B cell (primary cell): ENCODE data around the gene POLA2. TPM values are rescaled to one million over a fixed set of nuclear protein-coding genes. Genes with fewer than 3 reads are reported as not detected.

ENCODE experiments used
- ATAC-seq: fragments of 200-7000 bp; cut with Tn5 transposase; one replicate; pipeline ENCODE4 v1.10.0; 2021; ENCODE audit warnings: low read depth, mild to moderate bottlenecking, moderate number of reproducible peaks, moderate library complexity
- CTCF ChIA-PET: fragments of 350-600 bp; sonication (Branson Sonifier 250); formaldehyde crosslinking; loops from one replicate; lab custom pipeline; 2021; ENCODE audit warnings: antibody characterized with exemption, inconsistent platforms; lab: Charles Lee
- POLR2A ChIA-PET: fragments of 350-600 bp; sonication (Branson Sonifier 250); formaldehyde crosslinking; loops from one replicate; lab custom pipeline; 2021; ENCODE audit warnings: antibody characterized with exemption; lab: Charles Lee
- DNase-seq: peaks from one replicate; pipeline ENCODE4 v3.0.0; 2013
- H2AFZ ChIP-seq: 2 replicates; pipeline ENCODE4 v1.6.1; 2012; ENCODE audit warnings: mild to moderate bottlenecking, low read depth, low read length; ENCODE audit not compliant: insufficient read depth, poor library complexity, severe bottlenecking
- H3K27ac ChIP-seq, 2 donors: 1 replicate in 1 of 2; 2 replicates in 1 of 2; pipeline ENCODE4 v1.5.1; 2012 to 2013; ENCODE audit warnings: low read length in 2 of 2, mild to moderate bottlenecking in 2 of 2, moderate library complexity in 1 of 2
- H3K27me3 ChIP-seq, 4 experiments: fragments of 200-600 bp in 1 of 4; sonication (generic) in 1 of 4; replicated peaks in 1 of 4; 1 replicate in 2 of 4; 2 replicates in 2 of 4; pipeline versions ENCODE4 v1.6.1 to v1.7.0; 2013 to 2016; ENCODE audit warnings: low read length in 3 of 4, mild to moderate bottlenecking in 2 of 4, mixed read lengths in 1 of 4, moderate library complexity in 1 of 4; ENCODE audit not compliant: insufficient read depth in 4 of 4, control insufficient read depth in 3 of 4; ENCODE audit errors: control extremely low read depth in 1 of 4
- H3K36me3 ChIP-seq, 2 experiments: replicated peaks in 1 of 2; 1 replicate in 1 of 2; 2 replicates in 1 of 2; pipeline versions ENCODE4 v1.6.1 to v1.7.1; 2013; ENCODE audit warnings: low read length in 1 of 2; ENCODE audit not compliant: insufficient read depth in 2 of 2, control insufficient read depth in 1 of 2; ENCODE audit errors: control extremely low read depth in 1 of 2, extremely low read depth in 1 of 2
- H3K4me1 ChIP-seq, 2 donors: fragments of 200-600 bp in 1 of 2; sonication (generic) in 1 of 2; 1 replicate in 1 of 2; 2 replicates in 1 of 2; pipeline versions ENCODE4 v1.5.1 to v1.6.1; 2013 to 2017; ENCODE audit warnings: low read length in 2 of 2; ENCODE audit not compliant: control insufficient read depth in 2 of 2, insufficient read depth in 2 of 2
- H3K4me2 ChIP-seq: replicated peaks from 2 replicates; pipeline ENCODE3; 2012; ENCODE audit warnings: mild to moderate bottlenecking, low read depth, low read length; ENCODE audit not compliant: poor library complexity, severe bottlenecking
- H3K4me3 ChIP-seq, 5 experiments: fragments of 200-600 bp in 1 of 5; sonication (generic) in 1 of 5; 1 replicate in 3 of 5; 2 replicates in 2 of 5; pipeline versions ENCODE4 v1.5.1 to v1.7.0; 2011 to 2016; ENCODE audit warnings: low read length in 4 of 5, mild to moderate bottlenecking in 4 of 5, low read depth in 2 of 5, control low read depth in 1 of 5, moderate library complexity in 1 of 5; ENCODE audit not compliant: insufficient read depth in 1 of 5; ENCODE audit errors: control extremely low read depth in 1 of 5, extremely low read depth in 1 of 5
- H3K79me2 ChIP-seq: fragments of 200-600 bp; sonication (generic); one replicate; pipeline ENCODE4 v1.6.0; 2016; ENCODE audit warnings: low read length; ENCODE audit not compliant: control insufficient read depth, insufficient read depth
- H3K9ac ChIP-seq: fragments of 200-600 bp; sonication (generic); 2 replicates; pipeline ENCODE4 v1.6.1; 2017; ENCODE audit warnings: mild to moderate bottlenecking, low read length, moderate library complexity
- H3K9me3 ChIP-seq, 3 donors: one replicate each; pipeline versions ENCODE4 v1.6.1 to v1.7.1; 2013; ENCODE audit warnings: low read length in 2 of 3; ENCODE audit not compliant: control insufficient read depth in 2 of 3, insufficient read depth in 1 of 3; ENCODE audit errors: control extremely low read depth in 1 of 3
- H4K20me1 ChIP-seq: 2 replicates; pipeline ENCODE4 v1.6.0; 2012; ENCODE audit warnings: mild to moderate bottlenecking, low read length; ENCODE audit not compliant: insufficient read depth, control insufficient read depth, poor library complexity, severe bottlenecking
- H3K27ac Mint-ChIP-seq: one replicate; pipeline ENCODE4 v1.8.0; 2021; ENCODE audit warnings: mixed read lengths
- H3K27me3 Mint-ChIP-seq: one replicate; pipeline ENCODE4 v1.8.0; 2021; ENCODE audit warnings: mixed read lengths
- H3K4me1 Mint-ChIP-seq: one replicate; pipeline ENCODE4 v1.8.0; 2021; ENCODE audit warnings: mixed read lengths
- H3K4me3 Mint-ChIP-seq: one replicate; pipeline ENCODE4 v1.8.0; 2021; ENCODE audit warnings: mixed read lengths
- H3K9me3 Mint-ChIP-seq: one replicate; pipeline ENCODE4 v1.8.0; 2022; ENCODE audit warnings: mixed read lengths; ENCODE audit not compliant: insufficient read depth
- EZH2 ChIP-seq: IDR thresholded peaks from 2 replicates; pipeline ENCODE4 v1.6.1; 2012; ENCODE audit warnings: borderline replicate concordance, low read depth, mild to moderate bottlenecking, moderate library complexity, low read length; ENCODE audit not compliant: insufficient read depth, poor library complexity, severe bottlenecking
- WGBS: methylation state at CpG from one replicate; pipeline ENCODE4 v1.1.5; 2013; ENCODE audit warnings: missing lambda C conversion rate; ENCODE audit not compliant: insufficient coverage; 5-methylcytosine and 5-hydroxymethylcytosine counted together
- intact Hi-C: fragments of 100-400 bp; cut with micrococcal nuclease; formaldehyde crosslinking; loops from one replicate; pipeline ENCODE4 v1.10.0; 2022
- polyA minus RNA-seq: library from RNA; depleted of rRNA, polyadenylated mRNA; stranded (reverse); fragments of >200 nt; gene quantifications from 2 replicates; pipeline ENCODE4 v1.2.3, GENCODE V29; 2012
- polyA plus RNA-seq: library from polyadenylated mRNA; depleted of rRNA; stranded (reverse); fragments of >200 nt; gene quantifications from 2 replicates; pipeline ENCODE4 v1.2.3, GENCODE V29; 2012
- total RNA-seq, 2 donors: library from RNA; stranded (reverse); fragments of 120-200 nt in 1 of 2; gene quantifications; 1 replicate in 1 of 2; 2 replicates in 1 of 2; pipeline versions ENCODE4 v1.2.3 to v1.2.4, GENCODE V29; 2013 to 2022
- TF ChIP-seq, protein P1 (sequence below): fragments of 200-600 bp; IDR thresholded peaks from one replicate; pipeline ENCODE4 v1.8.0; 2022; ENCODE audit warnings: antibody characterized with exemption, mild to moderate bottlenecking

The POLA2 gene, protein sequence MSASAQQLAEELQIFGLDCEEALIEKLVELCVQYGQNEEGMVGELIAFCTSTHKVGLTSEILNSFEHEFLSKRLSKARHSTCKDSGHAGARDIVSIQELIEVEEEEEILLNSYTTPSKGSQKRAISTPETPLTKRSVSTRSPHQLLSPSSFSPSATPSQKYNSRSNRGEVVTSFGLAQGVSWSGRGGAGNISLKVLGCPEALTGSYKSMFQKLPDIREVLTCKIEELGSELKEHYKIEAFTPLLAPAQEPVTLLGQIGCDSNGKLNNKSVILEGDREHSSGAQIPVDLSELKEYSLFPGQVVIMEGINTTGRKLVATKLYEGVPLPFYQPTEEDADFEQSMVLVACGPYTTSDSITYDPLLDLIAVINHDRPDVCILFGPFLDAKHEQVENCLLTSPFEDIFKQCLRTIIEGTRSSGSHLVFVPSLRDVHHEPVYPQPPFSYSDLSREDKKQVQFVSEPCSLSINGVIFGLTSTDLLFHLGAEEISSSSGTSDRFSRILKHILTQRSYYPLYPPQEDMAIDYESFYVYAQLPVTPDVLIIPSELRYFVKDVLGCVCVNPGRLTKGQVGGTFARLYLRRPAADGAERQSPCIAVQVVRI
- total RNA-seq (28.7 and 33.2 TPM in 2 replicates), polyA plus RNA-seq (11.0 and 13.0 TPM in 2 replicates), polyA minus RNA-seq (14.3 and 18.9 TPM in 2 replicates)
- 15.8 TPM for total RNA-seq (2013)

DNA sequence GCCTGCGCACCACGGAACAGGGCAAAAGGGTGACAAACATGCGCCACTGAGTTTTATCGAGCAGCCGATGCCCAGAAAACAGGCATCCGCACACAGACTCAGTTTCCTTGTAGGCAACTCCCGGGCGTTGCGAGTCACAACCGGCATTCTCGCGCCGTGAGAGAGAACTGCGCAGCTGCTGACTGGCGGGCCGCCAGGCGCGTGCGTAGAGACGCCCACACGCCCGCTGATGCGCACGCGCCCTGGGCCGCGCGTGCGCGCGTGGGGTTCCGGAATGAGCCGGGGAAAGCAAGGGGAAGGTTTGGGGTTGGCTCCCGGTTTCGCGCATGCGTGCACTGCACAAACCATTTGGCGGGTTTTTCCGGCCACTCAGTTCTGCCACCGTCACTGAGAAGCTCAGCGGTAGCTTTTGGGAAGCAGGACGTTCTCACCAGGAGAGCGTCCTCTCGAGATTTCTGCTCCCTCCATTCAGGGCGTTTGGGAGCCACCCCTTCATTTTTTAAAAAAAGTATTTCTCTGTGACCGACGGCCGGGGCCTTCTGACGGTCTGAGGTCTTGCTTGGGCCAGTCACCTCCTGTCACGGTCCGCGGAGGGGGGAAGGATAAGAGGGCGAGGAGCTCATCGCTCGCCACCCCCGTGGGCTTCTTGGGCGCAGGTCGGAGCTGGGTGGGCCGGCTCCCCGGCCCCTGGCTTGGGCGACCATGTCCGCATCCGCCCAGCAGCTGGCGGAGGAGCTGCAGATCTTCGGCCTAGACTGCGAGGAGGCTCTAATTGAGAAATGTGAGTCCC is at the start of gene POLA2:
POLA2 (plus strand) TSS at position 372 of the 790 bp plus-strand sequence; CDS start at position 703, 331 bp downstream.
- Histone ChIP-seq H3K79me2 (peaks cover 34% of the 10 kb centered on the region), H3K27ac (peak within 1 kb of the TSS; percentile 88 to 91), H3K36me3 (peaks cover 0 to 7% of the 10 kb centered on the region in 2 experiments), H4K20me1 (no peaks in the 10 kb centered on the region), H3K9me3 (no peaks in the 10 kb centered on the region), H3K9ac (peak within 1 kb of the TSS; percentile 89), H3K27me3 (no peaks in the 10 kb centered on the region), H2AFZ (peak within 1 kb of the TSS; percentile 96), H3K4me2 (peak within 1 kb of the TSS; percentile 81), H3K4me1 (peaks cover 11 to 18% of the 10 kb centered on the region in 2 donors), H3K4me3 (peak within 1 kb of the TSS; percentile 85 to 97 (median 94))
- TF ChIP-seq EZH2: no peak
- TF ChIP-seq, protein P1, sequence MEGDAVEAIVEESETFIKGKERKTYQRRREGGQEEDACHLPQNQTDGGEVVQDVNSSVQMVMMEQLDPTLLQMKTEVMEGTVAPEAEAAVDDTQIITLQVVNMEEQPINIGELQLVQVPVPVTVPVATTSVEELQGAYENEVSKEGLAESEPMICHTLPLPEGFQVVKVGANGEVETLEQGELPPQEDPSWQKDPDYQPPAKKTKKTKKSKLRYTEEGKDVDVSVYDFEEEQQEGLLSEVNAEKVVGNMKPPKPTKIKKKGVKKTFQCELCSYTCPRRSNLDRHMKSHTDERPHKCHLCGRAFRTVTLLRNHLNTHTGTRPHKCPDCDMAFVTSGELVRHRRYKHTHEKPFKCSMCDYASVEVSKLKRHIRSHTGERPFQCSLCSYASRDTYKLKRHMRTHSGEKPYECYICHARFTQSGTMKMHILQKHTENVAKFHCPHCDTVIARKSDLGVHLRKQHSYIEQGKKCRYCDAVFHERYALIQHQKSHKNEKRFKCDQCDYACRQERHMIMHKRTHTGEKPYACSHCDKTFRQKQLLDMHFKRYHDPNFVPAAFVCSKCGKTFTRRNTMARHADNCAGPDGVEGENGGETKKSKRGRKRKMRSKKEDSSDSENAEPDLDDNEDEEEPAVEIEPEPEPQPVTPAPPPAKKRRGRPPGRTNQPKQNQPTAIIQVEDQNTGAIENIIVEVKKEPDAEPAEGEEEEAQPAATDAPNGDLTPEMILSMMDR: no peak
- DNase-seq (peak; percentile 98), ATAC-seq (peak; percentile 88)
- H3K4me1 Mint-ChIP-seq: peaks cover 24% of the 10 kb centered on the region
- no peaks in the 10 kb centered on the region for H3K27me3 Mint-ChIP-seq
- ChIA-PET CTCF (interaction anchor here (0.6 to 5.4 kb wide), 10 partner anchors 10 to 561 kb away, joined by 3 to 34 read pairs (median 4); partner anchors contain the start of genes ARL2 and DPF2), POLR2A (interaction anchor here (0.5 to 1.6 kb wide), 9 partner anchors 72 to 1032 kb away, joined by 3 to 4 read pairs (median 3); partner anchors contain the start of genes DNAJC4, DPF2, FAU and MRPL49)
- H3K27ac Mint-ChIP-seq: peak within 1 kb of the TSS; percentile 99
- H3K4me3 Mint-ChIP-seq: peak within 1 kb of the TSS; percentile 94
- intact Hi-C loops: loop anchor here (1.0 to 5.0 kb wide), 4 partner anchors 56 to 247 kb away; partner anchors contain the start of genes ARL2, DPF2 and TM7SF2
- no peaks in the 10 kb centered on the region for H3K9me3 Mint-ChIP-seq
- WGBS: under 1% methylated on average over 66 of the region's 66 CpGs
